CD14-positive monocyte (primary cell): ENCODE data around the gene CTPS1. TPM values are rescaled to one million over a fixed set of nuclear protein-coding genes. Genes with fewer than 3 reads are reported as not detected.

Experiments
- DNase-seq, 3 donors: peaks; one replicate each; pipeline ENCODE4 v3.0.0-alpha.2; 2011 to 2022
- H2AFZ ChIP-seq: 2 replicates; pipeline ENCODE4 v1.6.0; 2012; ENCODE audit warnings: mild to moderate bottlenecking, low read depth, low read length, inconsistent platforms; ENCODE audit not compliant: insufficient read depth, poor library complexity, severe bottlenecking
- H3K27ac ChIP-seq, 2 donors: 1 replicate in 1 of 2; 2 replicates in 1 of 2; pipeline ENCODE4 v1.5.1; 2012 to 2013; ENCODE audit warnings: low read length in 2 of 2, control low read depth in 1 of 2, inconsistent platforms in 1 of 2, low read depth in 1 of 2, mild to moderate bottlenecking in 1 of 2
- H3K27me3 ChIP-seq, 2 donors: one replicate each; pipeline versions ENCODE4 v1.6.0 to v1.6.1; 2011 to 2013; ENCODE audit warnings: low read length in 2 of 2; ENCODE audit not compliant: control insufficient read depth in 2 of 2, insufficient read depth in 2 of 2
- H3K36me3 ChIP-seq, 2 donors: replicated peaks in 1 of 2; 1 replicate in 1 of 2; 2 replicates in 1 of 2; pipeline versions ENCODE4 v1.5.1 to v1.6.1; 2012 to 2013; ENCODE audit warnings: low read length in 2 of 2, control low read depth in 1 of 2, inconsistent platforms in 1 of 2, mild to moderate bottlenecking in 1 of 2; ENCODE audit not compliant: insufficient read depth in 2 of 2, control insufficient read depth in 1 of 2
- H3K4me1 ChIP-seq, 2 donors: 1 replicate in 1 of 2; 2 replicates in 1 of 2; pipeline versions ENCODE4 v1.5.1 to v1.6.1; 2012 to 2013; ENCODE audit warnings: low read length in 2 of 2, control low read depth in 1 of 2, inconsistent platforms in 1 of 2, mild to moderate bottlenecking in 1 of 2, moderate library complexity in 1 of 2; ENCODE audit not compliant: insufficient read depth in 2 of 2, control insufficient read depth in 1 of 2
- H3K4me2 ChIP-seq: replicated peaks from 2 replicates; pipeline ENCODE3; 2012; ENCODE audit warnings: low read length, moderate library complexity, mild to moderate bottlenecking; ENCODE audit not compliant: poor library complexity, severe bottlenecking; ENCODE audit errors: extremely low read depth
- H3K4me3 ChIP-seq, 3 experiments: fragments of 200-600 bp in 1 of 3; sonication (generic) in 1 of 3; replicated peaks in 1 of 3; 1 replicate in 2 of 3; 2 replicates in 1 of 3; pipeline ENCODE4 v1.5.1; 2011 to 2013; ENCODE audit warnings: low read length in 3 of 3, mild to moderate bottlenecking in 3 of 3, control low read depth in 2 of 3, low read depth in 2 of 3, inconsistent platforms in 1 of 3, moderate library complexity in 1 of 3
- H3K79me2 ChIP-seq: 2 replicates; pipeline ENCODE4 v1.6.0; 2012; ENCODE audit warnings: mild to moderate bottlenecking, control low read depth, inconsistent platforms, low read length, moderate library complexity; ENCODE audit not compliant: insufficient read depth
- H3K9ac ChIP-seq: 2 replicates; pipeline ENCODE4 v1.6.0; 2017; ENCODE audit warnings: low read length, mild to moderate bottlenecking; ENCODE audit not compliant: insufficient read depth, poor library complexity, severe bottlenecking
- H3K9me3 ChIP-seq, 2 donors: replicated peaks in 1 of 2; 1 replicate in 1 of 2; 2 replicates in 1 of 2; pipeline versions ENCODE4 v1.5.1 to v1.6.1; 2012 to 2013; ENCODE audit warnings: low read length in 2 of 2, control low read depth in 1 of 2; ENCODE audit not compliant: control insufficient read depth in 1 of 2, insufficient read depth in 1 of 2
- H4K20me1 ChIP-seq: 2 replicates; pipeline ENCODE4 v1.6.0; 2012; ENCODE audit warnings: mild to moderate bottlenecking, low read length, control low read depth, moderate library complexity; ENCODE audit not compliant: insufficient read depth
- H3K27ac Mint-ChIP-seq, 7 donors: one replicate each; pipeline ENCODE4 v1.8.0; 2020; ENCODE audit warnings: mild to moderate bottlenecking in 7 of 7, mixed read lengths in 7 of 7, moderate library complexity in 6 of 7, inconsistent platforms in 2 of 7
- H3K27me3 Mint-ChIP-seq, 3 donors: one replicate each; pipeline ENCODE4 v1.8.0; 2021 to 2022; ENCODE audit warnings: low read depth in 3 of 3, mild to moderate bottlenecking in 3 of 3, mixed read lengths in 3 of 3, moderate library complexity in 3 of 3, inconsistent platforms in 1 of 3
- H3K36me3 Mint-ChIP-seq, 2 donors: one replicate each; pipeline ENCODE4 v1.8.0; 2020; ENCODE audit warnings: mixed read lengths in 2 of 2, inconsistent platforms in 1 of 2, mild to moderate bottlenecking in 1 of 2
- H3K4me1 Mint-ChIP-seq: one replicate; pipeline ENCODE4 v1.8.0; 2020; ENCODE audit warnings: mild to moderate bottlenecking, mixed read lengths
- H3K4me3 Mint-ChIP-seq, 2 donors: one replicate each; pipeline ENCODE4 v1.8.0; 2020; ENCODE audit warnings: mild to moderate bottlenecking in 2 of 2, mixed read lengths in 2 of 2, moderate library complexity in 1 of 2
- H3K9me3 Mint-ChIP-seq, 7 donors: one replicate each; pipeline ENCODE4 v1.8.0; 2020 to 2022; ENCODE audit warnings: mixed read lengths in 7 of 7, mild to moderate bottlenecking in 6 of 7, moderate library complexity in 6 of 7, inconsistent platforms in 2 of 7
- WGBS: methylation state at CpG from one replicate; pipeline ENCODE4 v1.1.5; 2013; ENCODE audit warnings: missing lambda C conversion rate; ENCODE audit not compliant: insufficient coverage; 5-methylcytosine and 5-hydroxymethylcytosine counted together
- intact Hi-C, 2 donors: fragments of 100-400 bp; cut with micrococcal nuclease; formaldehyde crosslinking; loops; one replicate each; pipeline versions ENCODE4 v1.15.0 to v1.15.1; 2023
- polyA plus RNA-seq, 3 donors: library from polyadenylated mRNA; depleted of rRNA in 1 of 3; unstranded in 2 of 3; stranded (reverse) in 1 of 3; fragments of 300-500 nt in 2 of 3; fragments of >200 nt in 1 of 3; fragmentation: Illumina TruSeq in 2 of 3; gene quantifications; 1 replicate in 2 of 3; 2 replicates in 1 of 3; pipeline ENCODE4 v1.2.3, GENCODE V29; 2012 to 2021
- TF ChIP-seq, protein P1 (sequence below): fragments of 200-600 bp; IDR thresholded peaks from one replicate; pipeline ENCODE4 v1.8.0; 2022; ENCODE audit warnings: antibody characterized with exemption, mild to moderate bottlenecking

The CTPS1 gene
- polyA plus RNA-seq, 3 donors: 5.3 to 8.6 (median 6.0) TPM

DNA sequence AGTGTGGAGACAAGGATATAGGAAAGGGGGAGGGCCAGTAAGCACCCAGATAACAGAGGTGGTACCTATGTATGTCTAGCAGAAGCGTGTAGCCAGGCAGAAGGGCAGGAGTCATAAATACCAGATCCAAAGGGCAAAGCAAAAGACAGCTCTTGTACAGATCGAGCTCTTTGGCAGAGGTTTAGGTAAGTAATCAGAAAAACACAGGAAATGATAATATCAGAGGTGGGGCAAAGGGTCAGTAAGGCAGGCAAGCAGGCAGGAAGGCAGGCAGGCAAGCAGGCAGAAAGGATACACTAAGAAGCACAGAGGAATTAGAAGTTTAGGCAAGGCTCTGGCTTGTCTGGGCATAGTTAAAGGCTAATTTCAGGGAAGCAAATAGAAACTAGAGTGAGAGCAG is 64.7 kb downstream of the CTPS1 start:
- Histone ChIP-seq H3K4me1 (peaks cover 0 to 10% of the 10 kb centered on the region in 2 donors), H3K36me3 (peaks cover 24 to 62% of the 10 kb centered on the region in 2 donors), H4K20me1 (no peaks in the 10 kb centered on the region), H2AFZ (no peak overlapping the region), H3K27ac (peak overlapping the region in 1 of 2 donors; percentile 11), H3K9ac (no peak overlapping the region), H3K4me3 (no peak overlapping the region), H3K9me3 (no peaks in the 10 kb centered on the region), H3K27me3 (no peaks in the 10 kb centered on the region), H3K4me2 (no peak overlapping the region), H3K79me2 (no peaks in the 10 kb centered on the region)
- peaks cover 0 to 2% (median 0%) of the 10 kb centered on the region in 3 donors for H3K27me3 Mint-ChIP-seq
- DNase-seq: no peak
- H3K36me3 Mint-ChIP-seq: peaks cover 54 to 69% of the 10 kb centered on the region in 2 donors
- intact Hi-C loops: no loop called here
- H3K27ac Mint-ChIP-seq: peak overlapping the region in 2 of 7 donors; percentile 0 to 55
- peaks cover 0 to 2% (median 0%) of the 10 kb centered on the region in 7 donors for H3K9me3 Mint-ChIP-seq
- 86% methylated on average over 2 of the region's 2 CpGs for WGBS
- H3K4me1 Mint-ChIP-seq: peaks cover 10% of the 10 kb centered on the region
- no peak overlapping the region for H3K4me3 Mint-ChIP-seq
- TF ChIP-seq, protein P1, sequence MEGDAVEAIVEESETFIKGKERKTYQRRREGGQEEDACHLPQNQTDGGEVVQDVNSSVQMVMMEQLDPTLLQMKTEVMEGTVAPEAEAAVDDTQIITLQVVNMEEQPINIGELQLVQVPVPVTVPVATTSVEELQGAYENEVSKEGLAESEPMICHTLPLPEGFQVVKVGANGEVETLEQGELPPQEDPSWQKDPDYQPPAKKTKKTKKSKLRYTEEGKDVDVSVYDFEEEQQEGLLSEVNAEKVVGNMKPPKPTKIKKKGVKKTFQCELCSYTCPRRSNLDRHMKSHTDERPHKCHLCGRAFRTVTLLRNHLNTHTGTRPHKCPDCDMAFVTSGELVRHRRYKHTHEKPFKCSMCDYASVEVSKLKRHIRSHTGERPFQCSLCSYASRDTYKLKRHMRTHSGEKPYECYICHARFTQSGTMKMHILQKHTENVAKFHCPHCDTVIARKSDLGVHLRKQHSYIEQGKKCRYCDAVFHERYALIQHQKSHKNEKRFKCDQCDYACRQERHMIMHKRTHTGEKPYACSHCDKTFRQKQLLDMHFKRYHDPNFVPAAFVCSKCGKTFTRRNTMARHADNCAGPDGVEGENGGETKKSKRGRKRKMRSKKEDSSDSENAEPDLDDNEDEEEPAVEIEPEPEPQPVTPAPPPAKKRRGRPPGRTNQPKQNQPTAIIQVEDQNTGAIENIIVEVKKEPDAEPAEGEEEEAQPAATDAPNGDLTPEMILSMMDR: no peak

DNA sequence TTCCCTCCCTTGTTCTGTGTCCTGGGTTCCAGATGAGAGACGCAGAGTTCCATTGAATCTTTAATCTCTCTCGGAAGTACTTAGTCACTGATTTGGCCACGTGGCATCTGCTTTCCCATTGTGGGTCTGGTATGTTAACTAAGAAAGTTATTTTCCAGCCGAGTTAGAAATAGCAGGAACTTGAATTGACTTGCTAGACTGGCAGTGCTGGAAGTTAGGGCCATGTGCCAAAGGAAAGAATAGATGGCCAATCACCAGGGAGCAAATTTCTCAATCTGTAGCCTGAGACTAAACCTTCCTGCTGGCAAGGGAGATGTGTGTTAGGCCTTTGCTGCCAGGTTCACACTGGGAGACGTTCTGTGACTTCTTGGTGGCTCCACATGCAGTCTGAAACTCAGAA is 66.2 kb downstream of the CTPS1 start:
- TF ChIP-seq, protein P1: no peak
- Mint-ChIP-seq H3K27me3 (peaks cover 0 to 2% (median 0%) of the 10 kb centered on the region in 3 donors), H3K9me3 (peaks cover 0 to 2% (median 0%) of the 10 kb centered on the region in 7 donors), H3K27ac (peak overlapping the region in 2 of 7 donors; percentile 6 to 68), H3K36me3 (peaks cover 54 to 67% of the 10 kb centered on the region in 2 donors), H3K4me3 (no peak overlapping the region), H3K4me1 (peaks cover 10% of the 10 kb centered on the region)
- 89% methylated on average over 1 of the region's 5 CpGs for WGBS
- Histone ChIP-seq H3K36me3 (peaks cover 23 to 61% of the 10 kb centered on the region in 2 donors), H3K4me2 (no peak overlapping the region), H4K20me1 (no peaks in the 10 kb centered on the region), H3K79me2 (no peaks in the 10 kb centered on the region), H3K9ac (peak overlapping the region; percentile 15), H3K27ac (no peak overlapping the region), H3K27me3 (no peaks in the 10 kb centered on the region), H3K4me3 (no peak overlapping the region), H3K4me1 (peaks cover 0 to 10% of the 10 kb centered on the region in 2 donors), H2AFZ (no peak overlapping the region), H3K9me3 (no peaks in the 10 kb centered on the region)
- intact Hi-C loops: no loop called here
- no peak for DNase-seq
